Right atrium auricular region (tissue), 2 donors: Measurements from ENCODE around the gene PRDM9. TPM values are rescaled to one million over a fixed set of nuclear protein-coding genes. Genes with fewer than 3 reads are reported as not detected.
"Not testable (repeated sequence)": the region's sequence is repeated elsewhere in the genome, so short reads cannot be mapped to it uniquely, and the experiment has no call there.

Source experiments
- DNase-seq: peaks from one replicate; pipeline ENCODE4 v3.0.0-alpha.2; 2019; ENCODE audit warnings: low spot score
- H3K27ac ChIP-seq, 2 donors: fragments of 200-600 bp; sonication (generic); 1 replicate in 1 of 2; 2 replicates in 1 of 2; pipeline ENCODE4 v1.5.1; 2016 to 2019
- H3K27me3 ChIP-seq, 2 donors: fragments of 200-600 bp; sonication (generic); one replicate each; pipeline versions ENCODE4 v1.5.1 to v1.6.0; 2017 to 2019
- H3K36me3 ChIP-seq: fragments of 200-600 bp; sonication (generic); one replicate; pipeline ENCODE4 v1.5.1; 2016
- H3K4me1 ChIP-seq, 2 donors: fragments of 200-600 bp; sonication (generic); one replicate each; pipeline versions ENCODE4 v1.5.1 to v1.6.0; 2017 to 2019
- H3K4me3 ChIP-seq, 2 donors: fragments of 200-600 bp; sonication (generic); 1 replicate in 1 of 2; 2 replicates in 1 of 2; pipeline ENCODE4 v1.5.1; 2017 to 2019; ENCODE audit warnings: mild to moderate bottlenecking in 1 of 2, moderate library complexity in 1 of 2
- H3K9me3 ChIP-seq, 2 donors: fragments of 200-600 bp; sonication (generic); one replicate each; pipeline ENCODE4 v1.5.1; 2019
- total RNA-seq, 2 donors: library from RNA; depleted of rRNA; stranded (reverse); fragments of >200 nt; gene quantifications; one replicate each; pipeline ENCODE4 v1.1.0, GENCODE V29; 2016
- TF ChIP-seq, protein P1 (sequence below), 2 donors: fragments of 200-600 bp; sonication (generic); IDR thresholded peaks; one replicate each; pipeline ENCODE4 v1.5.1; 2019; ENCODE audit warnings: antibody characterized with exemption in 2 of 2

The PRDM9 gene
- total RNA-seq, 2 donors from 2014 or later: not detected

DNA sequence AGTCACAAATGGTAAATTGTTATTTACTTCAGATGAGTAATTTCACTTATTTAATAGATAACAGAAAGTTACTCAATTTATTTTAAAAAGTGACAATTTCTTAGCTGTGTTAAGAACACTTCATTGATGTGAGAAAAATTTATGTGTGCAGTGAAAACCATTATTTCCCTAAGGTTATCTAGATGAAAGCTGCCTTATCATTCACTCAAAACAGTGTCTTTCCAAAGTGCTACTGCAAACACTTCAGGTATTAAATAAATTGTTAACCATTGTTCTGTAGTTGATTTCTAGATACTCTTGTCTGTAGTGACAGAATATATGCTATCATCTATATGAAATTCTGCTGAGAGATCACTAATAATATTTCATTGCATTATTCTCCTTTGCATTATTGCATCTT, 33.5 kb upstream of the PRDM9 start:
- no peaks in the 10 kb centered on the region for H3K4me1 ChIP-seq

GRCh38 chr5:23474315-23474714, 33.1 kb upstream of the PRDM9 start:
- Histone ChIP-seq H3K4me3 (no peak overlapping the region), H3K27ac (no peak overlapping the region), H3K27me3 (no peaks in the 10 kb centered on the region), H3K4me1 (no peaks in the 10 kb centered on the region), H3K9me3 (no peaks in the 10 kb centered on the region), H3K36me3 (no peaks in the 10 kb centered on the region)
- DNase-seq: no peak
- TF ChIP-seq, protein P1, sequence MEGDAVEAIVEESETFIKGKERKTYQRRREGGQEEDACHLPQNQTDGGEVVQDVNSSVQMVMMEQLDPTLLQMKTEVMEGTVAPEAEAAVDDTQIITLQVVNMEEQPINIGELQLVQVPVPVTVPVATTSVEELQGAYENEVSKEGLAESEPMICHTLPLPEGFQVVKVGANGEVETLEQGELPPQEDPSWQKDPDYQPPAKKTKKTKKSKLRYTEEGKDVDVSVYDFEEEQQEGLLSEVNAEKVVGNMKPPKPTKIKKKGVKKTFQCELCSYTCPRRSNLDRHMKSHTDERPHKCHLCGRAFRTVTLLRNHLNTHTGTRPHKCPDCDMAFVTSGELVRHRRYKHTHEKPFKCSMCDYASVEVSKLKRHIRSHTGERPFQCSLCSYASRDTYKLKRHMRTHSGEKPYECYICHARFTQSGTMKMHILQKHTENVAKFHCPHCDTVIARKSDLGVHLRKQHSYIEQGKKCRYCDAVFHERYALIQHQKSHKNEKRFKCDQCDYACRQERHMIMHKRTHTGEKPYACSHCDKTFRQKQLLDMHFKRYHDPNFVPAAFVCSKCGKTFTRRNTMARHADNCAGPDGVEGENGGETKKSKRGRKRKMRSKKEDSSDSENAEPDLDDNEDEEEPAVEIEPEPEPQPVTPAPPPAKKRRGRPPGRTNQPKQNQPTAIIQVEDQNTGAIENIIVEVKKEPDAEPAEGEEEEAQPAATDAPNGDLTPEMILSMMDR (IDR thresholded peaks at IDR 0.05): no peak

More for the DNA sequence above, 33.5 kb upstream of the PRDM9 start:
- DNase-seq: no peak
- H3K27ac ChIP-seq: no peak overlapping the region
- TF ChIP-seq, protein P1 (IDR thresholded peaks at IDR 0.05): no peak
- H3K27me3 ChIP-seq: no peaks in the 10 kb centered on the region
- no peaks in the 10 kb centered on the region for H3K36me3 ChIP-seq
- no peaks in the 10 kb centered on the region for H3K9me3 ChIP-seq
- H3K4me3 ChIP-seq: no peak overlapping the region

DNA sequence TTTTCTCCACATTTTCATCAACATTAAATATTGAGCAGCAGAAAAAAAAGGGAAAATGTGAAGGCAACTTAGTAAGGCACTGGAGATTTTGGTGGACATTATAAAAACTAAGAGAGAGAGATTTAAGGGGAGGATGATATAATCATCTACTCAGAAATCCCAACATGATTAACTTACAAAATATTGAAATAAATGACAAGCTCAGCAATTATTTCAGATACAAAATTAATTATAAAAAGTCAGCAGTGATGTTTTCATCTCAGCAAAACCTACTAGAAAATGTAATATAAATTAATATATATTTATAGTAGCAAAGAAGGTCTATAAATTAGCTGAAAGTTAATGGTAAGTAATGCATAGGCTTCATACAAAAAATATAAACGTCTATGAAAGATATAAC, 30.8 kb upstream of the PRDM9 start:
- Histone ChIP-seq H3K4me3 (no peak overlapping the region), H3K27me3 (no peaks in the 10 kb centered on the region), H3K27ac (no peak overlapping the region), H3K9me3 (no peaks in the 10 kb centered on the region), H3K4me1 (no peaks in the 10 kb centered on the region), H3K36me3 (no peaks in the 10 kb centered on the region)
- no peak for DNase-seq
- TF ChIP-seq, protein P1 (IDR thresholded peaks at IDR 0.05): no peak

DNA sequence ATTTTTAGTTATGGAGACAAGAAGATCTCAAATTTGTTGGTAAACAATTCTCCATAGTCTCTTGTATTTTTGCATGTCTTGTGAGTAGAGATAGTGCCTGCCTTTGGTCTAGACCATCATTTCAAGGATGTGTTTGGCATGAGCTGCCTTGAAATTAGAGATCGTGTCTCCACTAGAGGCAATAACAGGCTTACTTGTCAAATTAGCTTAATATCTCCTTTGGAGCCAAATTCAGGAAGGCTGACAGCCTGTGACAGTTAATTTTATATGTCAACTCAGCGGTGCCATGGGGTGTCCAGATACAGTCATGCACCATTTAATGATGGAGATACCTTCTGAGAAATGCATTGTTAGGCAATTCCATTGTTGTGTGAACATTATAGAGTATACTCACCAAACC, 24.8 kb upstream of the PRDM9 start:
- Histone ChIP-seq H3K27ac (no peak overlapping the region), H3K9me3 (no peaks in the 10 kb centered on the region), H3K4me1 (no peaks in the 10 kb centered on the region), H3K36me3 (no peaks in the 10 kb centered on the region), H3K4me3 (no peak overlapping the region), H3K27me3 (no peaks in the 10 kb centered on the region)
- DNase-seq: no peak
- TF ChIP-seq, protein P1 (IDR thresholded peaks at IDR 0.05): no peak

DNA sequence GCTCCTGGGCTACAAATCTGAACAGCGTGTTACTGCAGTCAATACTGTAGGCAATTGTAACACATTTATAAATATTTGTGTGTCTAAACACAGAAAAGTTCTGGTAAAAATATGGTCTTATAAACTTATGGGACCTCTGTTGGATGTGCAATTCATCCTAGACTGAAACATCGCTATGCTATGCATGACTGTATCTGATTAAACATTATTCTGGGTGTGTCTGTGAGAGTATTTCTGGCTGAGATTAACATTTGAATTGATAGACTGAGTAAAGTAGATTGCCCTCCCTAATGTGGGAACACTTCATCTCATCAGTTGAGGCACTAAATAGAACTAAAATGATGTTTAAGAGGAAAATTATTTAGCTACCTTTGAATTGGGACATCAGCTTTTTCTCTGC, 24.3 kb upstream of the PRDM9 start:
- Histone ChIP-seq H3K27ac (no peak overlapping the region), H3K27me3 (no peaks in the 10 kb centered on the region), H3K4me1 (no peaks in the 10 kb centered on the region), H3K36me3 (no peaks in the 10 kb centered on the region), H3K9me3 (no peaks in the 10 kb centered on the region), H3K4me3 (no peak overlapping the region)
- DNase-seq: no peak
- TF ChIP-seq, protein P1 (IDR thresholded peaks at IDR 0.05): no peak

DNA sequence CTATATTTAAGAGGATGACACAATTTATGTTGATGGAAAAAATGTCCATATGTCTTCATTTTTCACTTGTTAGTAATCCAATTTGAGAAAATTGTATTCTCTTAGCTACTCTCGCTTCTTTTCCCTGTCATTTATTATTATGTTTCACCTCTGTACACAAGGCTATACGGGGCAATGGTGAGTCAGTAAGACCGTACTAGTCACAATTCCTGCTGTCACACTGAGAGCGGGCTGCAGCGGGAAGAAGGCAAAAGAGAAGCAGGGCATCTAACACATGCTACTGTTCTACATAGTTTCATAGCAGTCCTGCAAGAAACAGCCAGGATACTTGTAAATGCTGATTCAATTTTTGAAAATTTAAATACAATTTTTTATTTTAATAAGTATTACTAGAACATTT, 23.3 kb upstream of the PRDM9 start:
- Histone ChIP-seq H3K36me3 (no peaks in the 10 kb centered on the region), H3K4me1 (no peaks in the 10 kb centered on the region), H3K27me3 (no peaks in the 10 kb centered on the region), H3K4me3 (no peak overlapping the region), H3K9me3 (no peaks in the 10 kb centered on the region), H3K27ac (no peak overlapping the region)
- TF ChIP-seq, protein P1 (IDR thresholded peaks at IDR 0.05): no peak
- no peak for DNase-seq

DNA sequence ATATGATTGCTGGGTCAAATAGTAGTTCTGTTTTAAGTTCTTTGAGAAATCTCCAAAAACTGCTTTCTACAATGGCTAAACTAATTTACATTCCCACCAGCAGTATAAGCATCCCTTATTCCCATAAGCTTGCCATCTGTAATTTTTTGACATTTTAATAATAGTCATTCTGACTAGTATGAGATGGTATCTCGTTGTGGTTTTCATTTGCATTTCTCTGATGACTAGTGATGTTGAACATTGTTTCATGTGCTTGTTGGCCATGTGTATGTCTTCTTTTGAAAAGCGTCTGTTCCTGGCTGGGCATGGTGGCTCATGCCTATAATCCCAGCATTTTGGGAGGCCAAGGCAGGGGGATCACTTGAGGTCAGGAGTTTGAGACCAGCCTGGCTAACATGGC, 21.2 kb upstream of the PRDM9 start:
- H3K36me3 ChIP-seq, H3K27ac ChIP-seq, H3K9me3 ChIP-seq: not testable (repeated sequence)

More for the DNA sequence above, 21.2 kb upstream of the PRDM9 start:
- H3K27me3 ChIP-seq, DNase-seq, H3K4me3 ChIP-seq, H3K4me1 ChIP-seq: not testable (repeated sequence)
